ENCODE results near the gene PFKFB2. TPM values are rescaled to one million over a fixed set of nuclear protein-coding genes. Genes with fewer than 3 reads are reported as not detected.

PFKFB2 gene
- total and polyA plus RNA-seq, 2 of the 8 experiments (the other 6 are each of a cell fraction or from before 2014, with no cell fraction given), result 6.7 to 19.1 TPM

GRCh38 chr1:207064561-207064960, 11.5 kb downstream of the PFKFB2 start:
- Histone ChIP-seq H3K9me3 (ENCODE audit: insufficient read depth in 2 of 2, low read depth in 1 of 2, low read length in 1 of 2) (no peaks in the 10 kb centered on the region), H2BK5ac (ENCODE audit: low read depth, low read length) (no peak overlapping the region), H4K8ac (ENCODE audit: extremely low read depth, insufficient read depth, low read length) (no peak overlapping the region), H4K91ac (replicated peaks; ENCODE audit: insufficient read length, low read length) (no peak overlapping the region), H3K23ac (ENCODE audit: insufficient read length) (no peak overlapping the region), H3K4me3 (ENCODE audit: extremely low read depth in 1 of 4, insufficient read depth in 2 of 4, low read depth in 3 of 4, low read length in 4 of 4) (no peak overlapping the region), H2BK12ac (ENCODE audit: low read depth, low read length) (no peak overlapping the region), H2BK20ac (ENCODE audit: low read length) (no peak overlapping the region), H3K23me2 (ENCODE audit: low read depth, low read length) (no peaks in the 10 kb centered on the region), H3K79me1 (ENCODE audit: low read depth, low read length) (no peaks in the 10 kb centered on the region), H3K4me2 (ENCODE audit: insufficient read depth in 1 of 2, low read depth in 2 of 2, low read length in 2 of 2) (no peak overlapping the region), H3K18ac (ENCODE audit: extremely low read depth, low read length) (no peak overlapping the region), H3K27ac (ENCODE audit: low read depth, low read length) (no peak overlapping the region), H2BK15ac (ENCODE audit: low read length) (no peak overlapping the region), H3K4me1 (replicated peaks in 1 of 4; ENCODE audit: control insufficient read depth in 3 of 4, insufficient read depth in 4 of 4, low read length in 3 of 4) (no peaks in the 10 kb centered on the region), H2AFZ (ENCODE audit: low read length) (no peak overlapping the region), H3K9ac (replicated peaks in 1 of 4; ENCODE audit: extremely low read depth in 1 of 4, low read depth in 3 of 4, low read length in 3 of 4) (no peak overlapping the region), H2AK5ac (ENCODE audit: low read depth, low read length) (no peak overlapping the region), H4K20me1 (replicated peaks in 1 of 2; ENCODE audit: control insufficient read depth in 1 of 2, insufficient read depth in 2 of 2, low read length in 2 of 2) (peaks cover 0 to 2% of the 10 kb centered on the region in 2 experiments), H3K56ac (replicated peaks; ENCODE audit: insufficient read length, low read depth, low read length) (no peak overlapping the region), H2BK120ac (replicated peaks; ENCODE audit: low read depth, low read length) (no peak overlapping the region), H4K5ac (ENCODE audit: insufficient read length, low read depth, low read length) (no peak overlapping the region), H3K4ac (replicated peaks; ENCODE audit: insufficient read length, low read depth, low read length) (no peak overlapping the region), H3K27me3 (replicated peaks in 1 of 4; ENCODE audit: control insufficient read depth in 3 of 4, extremely low read depth in 1 of 4, insufficient read depth in 3 of 4, low read length in 3 of 4) (no peaks in the 10 kb centered on the region), H3K14ac (ENCODE audit: insufficient read length) (no peak overlapping the region), H3K79me2 (ENCODE audit: control insufficient read depth in 1 of 2, insufficient read depth in 2 of 2, low read length in 2 of 2) (no peaks in the 10 kb centered on the region), H3K36me3 (ENCODE audit: control insufficient read depth in 2 of 4, insufficient read depth in 4 of 4, low read length in 3 of 4) (peaks cover 3 to 46% (median 32%) of the 10 kb centered on the region in 4 experiments)
- FAIRE-seq (no peak), DNase-seq (ENCODE audit: low read depth in 1 of 2, low spot score in 2 of 2) (no peak)
- ChIA-PET CTCF (ENCODE audit: partially characterized antibody) (interaction anchor here (0.9 kb wide), 1 partner anchor 11 kb away, joined by 3 read pairs; no protein-coding TSS in a partner anchor), POLR2A (ENCODE audit: partially characterized antibody) (interaction anchor here (0.6 kb wide), 1 partner anchor 287 kb away, joined by 3 read pairs; no protein-coding TSS in a partner anchor)
- TF ChIP-seq CEBPB (IDR thresholded peaks at IDR 0.05; ENCODE audit: low read depth, low read length) (no peak), RAD21 (IDR thresholded peaks at IDR 0.05 in 1 of 2, conservative IDR thresholded peaks at IDR 0.05 in 1 of 2; ENCODE audit: low read depth in 2 of 2, low read length in 2 of 2) (no peak), RFX5 (IDR thresholded peaks at IDR 0.05; ENCODE audit: borderline replicate concordance, low read depth, low read length) (no peak), PHF8 (conservative IDR thresholded peaks at IDR 0.05; ENCODE audit: low read depth, low read length) (no peak), RXRA (IDR thresholded peaks at IDR 0.05; ENCODE audit: insufficient read depth, low read depth, low read length) (no peak), CTBP2 (IDR thresholded peaks at IDR 0.05; ENCODE audit: borderline replicate concordance, insufficient read depth, insufficient read length, low read length) (no peak)
- WGBS, 2 experiments (ENCODE audit: extremely low coverage in 1 of 2, insufficient coverage in 1 of 2, insufficient read length in 1 of 2, insufficient replicate concordance in 2 of 2, low coverage in 1 of 2, low lambda C conversion rate in 2 of 2, missing lambda C conversion rate in 1 of 2), result 98% methylated on average over 8 of the region's 8 CpGs; no CpG with 5 or more reads in 1 of the 2 experiments

Data from H1 (cell line).